Spinal cord (tissue), 10 donors: Measurements from ENCODE around the gene RAI14. TPM values are rescaled to one million over a fixed set of nuclear protein-coding genes. Genes with fewer than 3 reads are reported as not detected.

ENCODE experiments used
- DNase-seq, 6 donors: peaks; one replicate each; pipeline versions ENCODE4 v3.0.0 to v3.0.0-alpha.2; 2013 to 2015; ENCODE audit warnings: low spot score in 6 of 6, low read depth in 4 of 6
- H3K27ac ChIP-seq: one replicate; pipeline ENCODE4 v1.5.1; 2013; ENCODE audit warnings: low read depth, low read length, control low read depth
- H3K27me3 ChIP-seq: one replicate; pipeline ENCODE4 v1.6.1; 2013; ENCODE audit warnings: low read length; ENCODE audit not compliant: control insufficient read depth, insufficient read depth
- H3K36me3 ChIP-seq: one replicate; pipeline ENCODE4 v1.6.1; 2013; ENCODE audit warnings: low read length; ENCODE audit not compliant: control insufficient read depth, insufficient read depth
- H3K4me1 ChIP-seq: one replicate; pipeline ENCODE4 v1.6.1; 2013; ENCODE audit warnings: low read length; ENCODE audit not compliant: control insufficient read depth, insufficient read depth
- H3K4me3 ChIP-seq: one replicate; pipeline ENCODE4 v1.5.1; 2013; ENCODE audit warnings: low read depth, low read length, control low read depth
- H3K9me3 ChIP-seq: one replicate; pipeline ENCODE4 v1.6.1; 2013; ENCODE audit warnings: low read length; ENCODE audit not compliant: control insufficient read depth, insufficient read depth
- WGBS: methylation state at CpG from one replicate; pipeline ENCODE4 v1.1.5; 2013; ENCODE audit warnings: missing lambda C conversion rate; ENCODE audit not compliant: insufficient coverage; 5-methylcytosine and 5-hydroxymethylcytosine counted together
- polyA plus RNA-seq, 2 donors: library from polyadenylated mRNA; unstranded; fragments of 120-200 nt; gene quantifications; one replicate each; pipeline ENCODE4 v1.2.1, GENCODE V29; 2013; ENCODE audit not compliant: insufficient read length in 2 of 2
- total RNA-seq, 2 donors: library from RNA; depleted of rRNA in 1 of 2; stranded (reverse); fragments of 120-200 nt in 1 of 2; fragments of >200 nt in 1 of 2; gene quantifications; one replicate each; pipeline versions ENCODE4 v1.2.3 to v1.2.4, GENCODE V29; 2013 to 2014
- donor health status: healthy.

RAI14 gene
- total and polyA plus RNA-seq, 4 donors = 17.3 to 48.8 (median 26.9) TPM

GRCh38 chr5:34734326-34734725, 78.2 kb downstream of the RAI14 start:
- H3K4me3 ChIP-seq = no peak overlapping the region
- no peaks in the 10 kb centered on the region for H3K27me3 ChIP-seq
- H3K4me1 ChIP-seq = peaks cover 13% of the 10 kb centered on the region
- no peak overlapping the region for H3K27ac ChIP-seq
- WGBS = 100% methylated on average over 2 of the region's 3 CpGs
- no peaks in the 10 kb centered on the region for H3K36me3 ChIP-seq
- no peaks in the 10 kb centered on the region for H3K9me3 ChIP-seq
- no peak for DNase-seq

GRCh38 chr5:34735491-34736426, 79.6 kb downstream of the RAI14 start:
- Histone ChIP-seq H3K4me1 (peaks cover 13% of the 10 kb centered on the region), H3K27ac (no peak overlapping the region)

GRCh38 chr5:34736445-34737115, 80.5 kb downstream of the RAI14 start:
- Histone ChIP-seq H3K9me3 (no peaks in the 10 kb centered on the region), H3K4me3 (no peak overlapping the region), H3K27me3 (no peaks in the 10 kb centered on the region), H3K4me1 (peaks cover 13% of the 10 kb centered on the region), H3K27ac (no peak overlapping the region), H3K36me3 (no peaks in the 10 kb centered on the region)
- no CpG with 5 or more reads among the region's 3 CpGs for WGBS
- no peak for DNase-seq

More at GRCh38 chr5:34735491-34736426, 79.6 kb downstream of the RAI14 start:
- WGBS = 93% methylated on average over 13 of the region's 19 CpGs
- no peaks in the 10 kb centered on the region for H3K27me3 ChIP-seq
- no peak overlapping the region for H3K4me3 ChIP-seq
- H3K9me3 ChIP-seq = no peaks in the 10 kb centered on the region
- peak in 2 of 6 donors; percentile 30 to 41 for DNase-seq
- no peaks in the 10 kb centered on the region for H3K36me3 ChIP-seq

GRCh38 chr5:34737731-34738130, 81.6 kb downstream of the RAI14 start:
- Histone ChIP-seq H3K4me3 (no peak overlapping the region), H3K36me3 (no peaks in the 10 kb centered on the region), H3K27me3 (no peaks in the 10 kb centered on the region), H3K27ac (no peak overlapping the region), H3K9me3 (no peaks in the 10 kb centered on the region), H3K4me1 (peaks cover 9% of the 10 kb centered on the region)
- peak in 1 of 6 donors; percentile 63 for DNase-seq

GRCh38 chr5:34738381-34738780, 82.3 kb downstream of the RAI14 start:
- H3K9me3 ChIP-seq = no peaks in the 10 kb centered on the region
- WGBS = no CpG with 5 or more reads among the region's 1 CpG
- H3K4me1 ChIP-seq = peaks cover 9% of the 10 kb centered on the region
- no peaks in the 10 kb centered on the region for H3K36me3 ChIP-seq
- peak in 2 of 6 donors; percentile 50 to 90 for DNase-seq
- peak overlapping the region; percentile 5 for H3K27ac ChIP-seq
- H3K27me3 ChIP-seq = no peaks in the 10 kb centered on the region
- no peak overlapping the region for H3K4me3 ChIP-seq

GRCh38 chr5:34740389-34740806, 84.3 kb downstream of the RAI14 start:
- H3K4me1 ChIP-seq = peaks cover 9% of the 10 kb centered on the region
- WGBS = 80% methylated on average over 2 of the region's 3 CpGs
- peak in 1 of 6 donors; percentile 41 for DNase-seq
- H3K36me3 ChIP-seq = no peaks in the 10 kb centered on the region
- H3K9me3 ChIP-seq = no peaks in the 10 kb centered on the region
- H3K27me3 ChIP-seq = no peaks in the 10 kb centered on the region
- H3K27ac ChIP-seq = no peak overlapping the region
- no peak overlapping the region for H3K4me3 ChIP-seq

GRCh38 chr5:34742061-34742460, 85.9 kb downstream of the RAI14 start:
- 99% methylated on average over 10 of the region's 11 CpGs for WGBS
- H3K4me1 ChIP-seq = peaks cover 9% of the 10 kb centered on the region
- no peaks in the 10 kb centered on the region for H3K9me3 ChIP-seq
- no peak for DNase-seq
- H3K27me3 ChIP-seq = no peaks in the 10 kb centered on the region
- H3K36me3 ChIP-seq = no peaks in the 10 kb centered on the region
- no peak overlapping the region for H3K27ac ChIP-seq
- H3K4me3 ChIP-seq = no peak overlapping the region

- H3K9me3 ChIP-seq = no peaks in the 10 kb centered on the region
- H3K36me3 ChIP-seq = no peaks in the 10 kb centered on the region
- DNase-seq = peak in 1 of 6 donors; percentile 22
- 78% methylated on average over 2 of the region's 3 CpGs for WGBS
- H3K27ac ChIP-seq = no peak overlapping the region
- H3K4me1 ChIP-seq = no peaks in the 10 kb centered on the region
- H3K27me3 ChIP-seq = no peaks in the 10 kb centered on the region
- H3K4me3 ChIP-seq = no peak overlapping the region
Measured at GRCh38 chr5:34743878-34744277, 87.8 kb downstream of the RAI14 start.

- no peak for DNase-seq
- H3K27me3 ChIP-seq = no peaks in the 10 kb centered on the region
- H3K27ac ChIP-seq = no peak overlapping the region
- no peaks in the 10 kb centered on the region for H3K4me1 ChIP-seq
- H3K36me3 ChIP-seq = no peaks in the 10 kb centered on the region
- no CpG with 5 or more reads among the region's 3 CpGs for WGBS
- no peak overlapping the region for H3K4me3 ChIP-seq
- H3K9me3 ChIP-seq = no peaks in the 10 kb centered on the region
Measured at GRCh38 chr5:34748431-34748830, 92.3 kb downstream of the RAI14 start.
